Stimulated activated CD8-positive, alpha-beta memory T cell treated with anti-CD3 and anti-CD28 coated beads, Interleukin-4, amount 100 ng/mL, for 1 hour (primary cell): ENCODE results near the gene LAGE3.

Experiments
- DNase-seq, 2 donors: peaks; one replicate each; pipeline ENCODE4 v3.0.0-alpha.2; 2020; ENCODE audit warnings: low read depth in 2 of 2, low spot score in 1 of 2

LAGE3 gene

GRCh38 chrX:154477891-154478477 is 1.1 kb downstream of the LAGE3 start:
- no peak for DNase-seq

- DNase-seq = no peak
Observed at GRCh38 chrX:154476821-154477220, 2.3 kb downstream of the LAGE3 start.

DNA sequence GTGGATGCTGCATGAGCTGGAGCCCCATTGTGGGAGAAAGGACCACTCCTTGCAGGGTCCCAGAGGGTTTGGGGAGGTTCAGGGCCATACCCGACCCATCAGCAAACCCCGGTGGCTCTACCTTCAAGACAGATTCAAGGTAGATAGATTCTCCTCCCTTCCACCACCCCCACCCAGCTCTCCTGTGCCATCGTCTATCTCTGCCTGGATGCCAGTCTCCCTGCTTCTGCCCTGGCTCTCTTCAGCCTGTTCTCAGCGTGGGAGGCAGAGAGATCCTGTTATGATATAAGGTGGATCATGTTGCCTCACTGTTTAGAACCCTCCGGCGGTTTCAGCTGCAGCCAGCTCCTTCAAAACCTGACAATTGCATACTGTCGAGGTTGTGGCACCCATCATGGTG is 5.4 kb downstream of the LAGE3 start:
- DNase-seq = no peak

- DNase-seq = no peak
Observed at GRCh38 chrX:154472685-154473632, 6.1 kb downstream of the LAGE3 start.

DNA sequence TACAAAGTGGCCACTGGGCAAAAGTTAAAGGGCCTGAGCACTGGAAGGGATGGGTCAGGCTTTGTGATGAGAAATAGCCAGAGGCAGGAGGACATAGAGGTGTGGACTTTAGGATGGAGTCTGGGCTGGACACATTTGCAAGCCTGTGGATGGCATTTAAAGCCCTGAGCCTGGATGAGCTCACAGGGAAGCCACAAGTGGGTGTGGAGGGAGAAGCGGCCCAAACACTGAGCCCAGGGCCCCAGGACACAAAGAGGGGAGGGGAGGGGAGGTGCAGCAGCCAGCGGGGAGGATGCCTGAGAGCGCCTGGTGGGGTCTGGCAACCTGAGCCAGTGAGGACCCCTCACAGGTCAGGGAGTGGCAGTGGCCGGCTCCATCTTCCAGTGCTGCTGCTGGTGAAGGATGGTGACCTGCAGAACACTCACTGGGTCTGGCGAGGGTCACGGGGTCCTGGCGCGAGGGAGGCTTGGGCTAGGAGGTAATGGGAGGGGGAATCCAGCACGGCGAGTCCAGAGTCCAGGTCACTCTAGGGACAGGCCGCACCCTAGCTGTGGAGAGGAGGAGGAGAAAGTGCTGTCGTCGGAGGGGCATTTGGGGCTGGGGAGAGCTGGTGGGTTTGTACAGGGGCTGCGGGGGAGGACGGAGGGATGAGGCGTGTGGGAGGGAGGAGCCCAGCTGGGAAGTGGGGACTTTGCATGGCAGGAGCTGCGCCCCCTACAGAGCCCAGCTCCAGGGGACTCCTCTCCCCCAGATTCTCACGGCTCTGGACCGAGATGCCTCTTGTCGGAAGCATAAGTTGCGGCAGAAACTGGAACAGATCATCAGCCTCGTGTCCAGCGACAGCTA is 7.0 kb downstream of the LAGE3 start:
- no peak for DNase-seq

DNA sequence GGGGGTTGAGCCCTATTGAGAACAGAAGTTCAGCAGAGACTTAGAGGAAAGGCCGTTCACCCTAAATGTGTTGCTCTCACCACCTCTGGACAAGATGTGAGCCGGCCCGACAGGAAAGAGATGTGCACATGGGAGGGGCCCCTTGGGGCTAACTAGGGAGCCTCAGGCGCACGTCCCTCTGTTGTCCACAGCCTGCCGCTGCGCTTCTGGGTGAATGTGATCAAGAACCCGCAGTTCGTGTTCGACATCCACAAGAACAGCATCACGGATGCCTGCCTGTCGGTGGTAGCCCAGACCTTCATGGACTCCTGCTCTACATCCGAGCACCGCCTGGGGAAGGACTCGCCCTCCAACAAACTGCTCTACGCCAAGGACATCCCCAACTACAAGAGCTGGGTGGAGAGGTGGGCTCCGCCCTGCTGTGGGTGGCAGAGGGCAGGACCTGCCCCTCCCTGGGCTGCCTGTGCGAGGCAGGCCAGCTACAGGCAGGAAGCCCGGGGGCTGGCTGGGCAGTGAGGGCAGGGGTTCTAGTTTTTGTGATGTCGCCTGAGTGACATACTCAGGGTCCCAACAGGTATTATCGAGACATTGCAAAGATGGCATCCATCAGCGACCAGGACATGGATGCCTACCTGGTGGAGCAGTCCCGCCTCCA is 8.0 kb downstream of the LAGE3 start:
- no peak for DNase-seq

GRCh38 chrX:154470434-154470833 is 8.6 kb downstream of the LAGE3 start:
- DNase-seq = no peak

- no peak for DNase-seq
Observed at GRCh38 chrX:154469880-154470279, 9.2 kb downstream of the LAGE3 start.

DNA sequence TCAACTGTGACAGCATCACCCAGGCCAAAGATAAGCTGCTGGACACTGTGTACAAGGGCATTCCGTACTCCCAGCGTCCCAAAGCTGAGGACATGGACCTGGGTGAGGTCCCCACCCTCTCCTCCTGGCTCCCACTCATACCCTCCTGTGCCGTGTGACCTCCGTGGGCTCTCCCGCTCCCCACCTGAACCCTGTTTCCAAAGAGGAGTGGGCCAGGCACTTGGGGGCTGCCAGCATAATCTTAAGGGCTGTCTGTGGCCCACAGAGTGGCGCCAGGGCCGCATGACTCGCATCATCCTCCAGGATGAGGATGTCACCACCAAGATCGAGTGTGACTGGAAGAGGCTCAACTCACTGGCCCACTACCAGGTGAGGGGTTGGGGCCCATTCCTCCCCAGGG is 10.0 kb downstream of the LAGE3 start:
- no peak for DNase-seq

- DNase-seq = no peak
Observed at GRCh38 chrX:154468217-154468616, 10.9 kb downstream of the LAGE3 start.

DNA sequence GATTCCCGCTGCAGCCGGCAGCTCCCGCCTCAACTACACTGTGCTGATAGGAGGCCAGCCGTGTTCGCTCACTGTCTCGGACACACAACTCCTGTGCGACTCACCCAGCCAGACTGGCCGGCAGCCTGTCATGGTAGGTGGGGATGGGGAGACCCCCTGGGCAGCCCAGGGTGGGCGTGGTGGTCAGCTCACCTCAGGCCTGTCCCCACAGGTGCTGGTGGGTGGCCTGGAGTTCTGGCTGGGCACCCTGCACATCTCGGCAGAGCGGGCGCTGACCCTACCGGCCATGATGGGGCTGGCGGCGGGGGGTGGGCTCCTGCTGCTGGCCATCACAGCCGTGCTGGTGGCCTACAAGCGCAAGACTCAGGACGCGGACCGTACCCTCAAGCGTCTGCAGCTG is 11.5 kb downstream of the LAGE3 start:
- no peak for DNase-seq

- DNase-seq = no peak
Observed at GRCh38 chrX:154466907-154467306, 12.2 kb downstream of the LAGE3 start.

- DNase-seq = no peak
Observed at GRCh38 chrX:154466036-154466435, 13.0 kb downstream of the LAGE3 start.

DNA sequence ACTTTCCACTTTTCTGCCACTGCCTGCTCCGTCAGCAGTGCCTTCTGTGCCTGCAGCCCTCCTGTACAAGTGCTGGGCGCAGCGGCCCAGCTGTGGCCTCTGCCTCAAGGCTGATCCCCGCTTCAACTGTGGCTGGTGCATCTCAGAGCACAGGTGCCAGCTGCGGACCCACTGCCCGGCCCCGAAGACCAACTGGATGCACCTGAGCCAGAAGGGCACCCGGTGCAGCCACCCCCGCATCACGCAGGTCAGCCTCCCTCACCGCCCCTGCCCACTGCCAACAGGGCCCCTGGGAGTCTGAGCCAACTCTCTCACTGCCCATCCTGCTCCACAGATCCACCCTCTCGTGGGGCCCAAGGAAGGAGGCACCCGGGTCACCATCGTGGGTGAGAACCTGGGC is 13.5 kb downstream of the LAGE3 start:
- DNase-seq = no peak

DNA sequence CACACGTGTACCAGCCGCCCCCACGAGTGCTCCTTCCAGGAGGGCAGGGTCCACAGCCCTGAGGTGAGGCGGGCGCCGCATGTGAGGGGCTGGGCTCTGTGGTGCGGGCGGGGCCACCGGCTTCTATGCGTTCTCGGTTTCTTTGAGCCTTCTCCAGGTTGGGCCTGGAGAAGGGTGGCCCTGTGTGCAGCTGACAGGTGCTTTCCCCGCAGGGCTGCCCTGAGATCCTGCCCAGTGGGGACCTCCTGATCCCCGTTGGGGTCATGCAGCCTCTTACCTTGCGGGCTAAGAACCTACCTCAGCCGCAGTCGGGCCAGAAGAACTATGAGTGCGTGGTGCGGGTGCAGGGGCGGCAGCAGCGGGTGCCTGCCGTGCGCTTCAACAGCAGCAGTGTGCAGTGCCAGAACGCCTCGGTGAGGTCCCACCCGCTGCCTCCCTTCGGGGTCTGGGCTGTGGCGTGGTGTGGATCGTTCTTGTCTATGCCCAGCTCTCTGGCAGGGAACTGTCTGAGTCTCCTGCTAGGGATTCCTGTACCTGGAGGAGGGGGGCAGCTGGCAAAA is 14.2 kb downstream of the LAGE3 start:
- no peak for DNase-seq

GRCh38 chrX:154463611-154464220 is 15.4 kb downstream of the LAGE3 start:
- DNase-seq = no peak

DNA sequence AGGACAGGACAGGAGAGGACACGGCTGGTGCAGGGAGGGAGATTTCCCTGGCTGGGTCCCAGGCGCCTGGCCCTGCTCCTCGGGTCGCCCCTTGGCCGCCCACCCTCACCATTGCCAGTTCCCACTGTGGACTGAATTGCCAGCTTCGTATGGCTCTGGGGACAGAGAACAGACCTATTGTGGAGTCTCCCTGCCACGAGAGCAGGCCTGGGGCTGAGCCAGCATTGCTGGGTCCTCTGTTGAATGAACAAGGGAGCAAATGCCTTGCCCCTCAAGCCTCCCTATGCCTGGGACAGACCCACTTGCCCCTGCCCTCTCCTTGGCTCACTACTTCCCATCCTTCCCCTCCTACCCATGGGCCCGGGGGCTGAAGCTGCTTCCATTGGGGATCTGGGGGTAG is 16.7 kb downstream of the LAGE3 start:
- no peak for DNase-seq

DNA sequence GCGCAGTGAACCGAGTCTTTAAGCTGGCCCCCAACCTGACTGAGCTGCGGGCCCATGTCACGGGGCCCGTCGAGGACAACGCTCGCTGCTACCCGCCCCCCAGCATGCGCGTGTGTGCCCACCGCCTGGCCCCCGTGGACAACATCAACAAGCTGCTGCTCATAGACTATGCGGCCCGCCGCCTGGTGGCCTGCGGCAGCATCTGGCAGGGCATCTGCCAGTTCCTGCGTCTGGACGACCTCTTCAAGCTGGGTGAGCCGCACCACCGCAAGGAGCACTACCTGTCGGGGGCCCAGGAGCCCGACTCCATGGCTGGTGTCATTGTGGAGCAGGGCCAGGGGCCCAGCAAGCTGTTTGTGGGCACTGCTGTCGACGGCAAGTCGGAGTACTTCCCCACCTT is 18.8 kb downstream of the LAGE3 start:
- DNase-seq = no peak

DNA sequence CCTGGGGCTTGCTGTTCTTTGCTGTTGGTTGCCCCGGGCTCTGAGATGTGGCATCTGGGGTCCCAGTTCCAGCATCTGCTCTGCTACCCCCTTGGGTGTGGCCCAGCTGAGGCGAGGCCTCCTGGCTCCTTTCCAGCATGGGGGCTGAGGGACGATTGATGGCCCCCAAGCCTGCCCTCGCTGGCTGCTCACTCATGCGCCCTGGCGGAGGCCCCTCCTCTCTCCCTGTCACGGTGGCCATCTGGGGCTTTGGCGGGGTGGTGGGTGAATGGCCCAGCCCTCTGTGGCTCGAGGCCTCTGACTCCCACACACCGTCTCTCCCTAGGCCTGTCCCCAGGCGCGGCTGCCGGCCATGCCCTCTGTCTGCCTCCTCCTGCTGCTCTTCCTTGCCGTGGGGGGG is 19.2 kb downstream of the LAGE3 start:
- no peak for DNase-seq

DNA sequence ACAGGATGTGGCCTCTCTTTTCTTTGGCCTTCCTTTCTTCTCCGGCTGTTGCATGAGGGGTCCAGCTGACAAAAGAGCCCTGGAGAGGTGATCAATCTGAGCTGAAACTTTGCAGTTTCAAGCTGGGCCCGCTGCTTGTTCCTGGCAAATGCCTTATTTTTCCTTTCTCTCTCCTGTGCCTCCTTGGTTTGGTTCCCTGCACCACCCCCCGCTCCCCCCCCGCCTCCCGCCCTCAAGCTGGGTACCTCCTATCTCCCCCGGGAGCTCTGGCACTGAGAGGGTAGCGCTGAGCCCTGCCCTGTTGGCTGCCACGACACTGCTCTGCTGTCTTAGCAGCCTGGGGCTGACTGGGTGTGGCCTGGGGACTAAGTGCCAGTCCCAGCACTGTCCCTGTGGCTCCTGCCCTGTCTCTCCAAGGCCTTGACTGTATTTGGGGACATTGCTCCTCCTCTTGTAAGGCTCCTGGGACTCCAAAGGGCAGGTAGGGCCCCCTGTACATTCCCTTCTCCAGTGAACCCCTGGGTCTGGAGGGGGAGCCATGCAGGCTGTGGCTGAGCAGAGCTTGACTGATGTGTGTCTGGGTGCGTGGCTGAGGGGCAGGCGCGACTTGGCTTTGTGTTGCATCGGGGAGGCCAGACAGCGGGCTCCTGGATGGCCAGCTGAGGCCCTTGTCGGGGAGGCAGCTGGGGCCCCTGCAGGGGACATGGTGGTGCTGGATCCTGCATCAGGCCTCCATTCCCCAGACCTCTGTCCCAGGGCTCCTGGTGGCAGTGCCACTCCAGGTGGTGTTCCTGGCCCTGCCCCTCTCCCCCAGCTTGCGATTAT is 19.9 kb downstream of the LAGE3 start:
- DNase-seq = no peak
